Testis (tissue), 2 donors: ENCODE measurements around the gene NOX5.

Source experiments
- POLR2A ChIP-seq: fragments of 450-650 bp; IDR thresholded peaks from one replicate; pipeline ENCODE4 v1.6.1; 2017; ENCODE audit warnings: antibody characterized with exemption, mild to moderate bottlenecking, moderate library complexity
- TF ChIP-seq, protein P1 (sequence below), 3 experiments: fragments of 450-650 bp in 2 of 3; fragments of 200-600 bp in 1 of 3; sonication (generic) in 1 of 3; IDR thresholded peaks; one replicate each; pipeline ENCODE4 v1.5.1; 2016 to 2019; ENCODE audit warnings: antibody characterized with exemption in 3 of 3, mild to moderate bottlenecking in 2 of 3, moderate library complexity in 1 of 3

DNA sequence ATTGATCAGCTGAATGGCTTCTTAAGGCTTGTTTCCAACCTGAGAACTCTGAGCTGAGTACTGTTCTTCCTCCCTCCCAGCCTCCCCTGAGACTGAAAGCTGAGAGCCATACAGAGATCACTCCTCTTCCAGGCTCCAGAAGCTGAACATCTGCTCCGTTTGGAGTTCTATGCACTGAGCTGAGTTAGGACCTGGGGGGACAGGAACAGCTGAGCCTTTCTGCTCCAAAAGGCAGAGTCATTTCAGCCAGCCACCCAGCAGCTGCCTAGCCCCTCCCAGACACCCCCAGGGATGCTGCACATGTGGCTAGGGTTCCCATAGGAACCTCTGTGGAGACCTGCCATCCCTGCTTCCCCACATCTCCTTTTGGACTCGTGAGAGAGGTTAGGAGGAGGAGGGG lies 81.7 kb downstream of the NOX5 start:
- TF ChIP-seq, protein P1, sequence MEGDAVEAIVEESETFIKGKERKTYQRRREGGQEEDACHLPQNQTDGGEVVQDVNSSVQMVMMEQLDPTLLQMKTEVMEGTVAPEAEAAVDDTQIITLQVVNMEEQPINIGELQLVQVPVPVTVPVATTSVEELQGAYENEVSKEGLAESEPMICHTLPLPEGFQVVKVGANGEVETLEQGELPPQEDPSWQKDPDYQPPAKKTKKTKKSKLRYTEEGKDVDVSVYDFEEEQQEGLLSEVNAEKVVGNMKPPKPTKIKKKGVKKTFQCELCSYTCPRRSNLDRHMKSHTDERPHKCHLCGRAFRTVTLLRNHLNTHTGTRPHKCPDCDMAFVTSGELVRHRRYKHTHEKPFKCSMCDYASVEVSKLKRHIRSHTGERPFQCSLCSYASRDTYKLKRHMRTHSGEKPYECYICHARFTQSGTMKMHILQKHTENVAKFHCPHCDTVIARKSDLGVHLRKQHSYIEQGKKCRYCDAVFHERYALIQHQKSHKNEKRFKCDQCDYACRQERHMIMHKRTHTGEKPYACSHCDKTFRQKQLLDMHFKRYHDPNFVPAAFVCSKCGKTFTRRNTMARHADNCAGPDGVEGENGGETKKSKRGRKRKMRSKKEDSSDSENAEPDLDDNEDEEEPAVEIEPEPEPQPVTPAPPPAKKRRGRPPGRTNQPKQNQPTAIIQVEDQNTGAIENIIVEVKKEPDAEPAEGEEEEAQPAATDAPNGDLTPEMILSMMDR (IDR thresholded peaks at IDR 0.05): no peak
- TF ChIP-seq POLR2A: no peak
